NOMO-1 treated with DMSO at 0.1 percent for 48 hours (cell line): ENCODE data around the gene SUMF1.
A peak's percentile ranks its signal among the peaks of the same experiment; 100 is the strongest.

ENCODE experiments used
- DNase-seq: peaks from one replicate; lab custom pipeline; 2025; ENCODE audit not compliant: unreplicated experiment; lab: John Stamatoyannopoulos, UW

Gene SUMF1

DNA sequence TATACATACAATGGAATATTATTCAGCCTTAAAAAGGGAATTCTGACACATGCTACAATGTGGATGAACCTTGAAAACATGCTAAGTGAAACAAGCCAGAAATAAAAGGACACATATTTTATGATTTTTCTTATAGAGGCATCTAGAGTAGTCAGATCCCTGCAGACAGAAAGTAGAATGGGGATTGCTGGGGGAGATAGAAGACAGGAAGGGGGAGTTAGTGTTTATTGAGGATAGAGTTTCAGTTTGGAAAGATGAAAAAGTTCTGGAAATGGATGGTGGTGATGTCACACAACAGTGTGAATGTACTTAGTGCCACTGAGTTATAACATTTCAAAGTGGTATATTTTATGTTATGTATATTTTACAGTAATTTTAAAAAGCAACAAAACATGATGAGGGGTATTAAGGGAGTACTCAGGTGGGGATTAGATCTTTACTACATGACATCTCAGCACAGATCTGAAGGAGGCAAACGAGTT lies 30.8 kb upstream of the SUMF1 start:
- no peak for DNase-seq

GRCh38 chr3:4497005-4497692 lies 30.1 kb upstream of the SUMF1 start:
- DNase-seq = no peak

DNA sequence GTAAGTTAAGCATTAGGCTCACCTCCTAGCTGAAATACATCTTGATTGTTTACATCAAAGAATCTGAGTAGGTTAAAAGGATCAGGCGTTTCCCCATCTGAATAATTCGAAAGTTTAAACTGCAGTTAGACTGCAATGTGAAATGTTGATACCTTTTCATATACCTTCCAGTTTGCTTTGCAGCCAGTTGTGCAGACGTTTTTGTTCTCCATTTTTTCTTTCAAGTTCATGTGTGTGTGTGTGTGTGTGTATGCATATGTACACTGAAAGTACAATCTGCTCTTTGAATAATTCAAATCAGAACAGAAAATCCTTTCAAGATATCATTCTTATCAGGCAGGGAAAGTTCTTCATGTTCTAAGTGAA lies 29.0 kb upstream of the SUMF1 start:
- DNase-seq = no peak

DNA sequence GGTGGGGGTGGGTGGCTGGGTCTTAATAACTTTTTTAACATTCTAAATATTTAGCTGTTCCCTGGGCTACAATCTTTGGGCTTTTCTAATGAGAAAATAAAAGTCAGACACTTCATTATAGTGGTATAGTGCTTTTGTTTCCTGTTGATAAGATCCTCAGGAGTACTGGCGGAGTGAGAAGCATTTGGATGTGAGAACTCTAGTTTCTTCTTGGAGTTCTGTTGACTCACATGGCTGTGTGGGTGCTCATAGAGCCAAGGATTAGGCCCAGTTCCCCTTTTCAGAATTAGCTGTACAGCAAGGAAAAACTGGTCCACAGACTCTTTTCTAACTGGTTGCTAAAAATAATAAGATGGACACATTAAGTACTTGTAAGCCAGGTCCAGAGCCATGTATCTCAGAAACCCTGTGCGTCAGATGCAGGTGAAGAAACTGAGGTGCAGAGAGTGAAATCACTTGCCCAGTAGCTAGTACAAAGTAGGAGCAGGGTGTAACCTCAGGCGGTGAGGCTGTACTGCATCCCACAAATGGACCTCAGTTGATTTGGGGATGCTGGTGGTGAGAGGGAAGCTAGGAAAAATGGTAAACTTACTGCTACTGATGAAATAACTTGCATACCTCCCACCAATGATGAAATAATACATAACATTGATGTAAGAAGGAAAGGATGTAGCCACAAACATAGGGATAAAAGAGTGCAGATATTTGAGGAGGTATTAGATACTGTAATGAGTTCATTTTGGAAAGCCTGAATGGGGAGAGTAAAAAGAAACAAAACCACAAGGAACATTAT lies 28.4 kb upstream of the SUMF1 start:
- no peak for DNase-seq

DNA sequence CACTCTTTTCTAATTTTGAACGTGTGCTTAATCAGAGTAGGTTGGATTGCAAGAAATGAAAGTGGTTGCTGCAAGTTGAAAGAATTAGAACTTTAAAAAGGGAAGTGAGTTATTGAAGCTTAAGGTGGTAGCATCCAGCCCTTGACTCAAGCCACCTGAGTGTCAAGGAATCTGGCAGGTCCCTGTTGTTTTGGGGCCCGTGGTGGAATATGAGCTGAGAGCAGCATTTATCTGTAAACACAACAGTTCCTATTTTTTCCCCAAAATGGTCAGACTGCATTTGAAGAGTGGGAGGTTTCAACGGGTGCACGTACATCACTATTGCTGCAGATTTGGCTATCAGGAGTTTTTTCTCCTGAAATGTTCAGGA lies 27.8 kb upstream of the SUMF1 start:
- peak; percentile 78 for DNase-seq

DNA sequence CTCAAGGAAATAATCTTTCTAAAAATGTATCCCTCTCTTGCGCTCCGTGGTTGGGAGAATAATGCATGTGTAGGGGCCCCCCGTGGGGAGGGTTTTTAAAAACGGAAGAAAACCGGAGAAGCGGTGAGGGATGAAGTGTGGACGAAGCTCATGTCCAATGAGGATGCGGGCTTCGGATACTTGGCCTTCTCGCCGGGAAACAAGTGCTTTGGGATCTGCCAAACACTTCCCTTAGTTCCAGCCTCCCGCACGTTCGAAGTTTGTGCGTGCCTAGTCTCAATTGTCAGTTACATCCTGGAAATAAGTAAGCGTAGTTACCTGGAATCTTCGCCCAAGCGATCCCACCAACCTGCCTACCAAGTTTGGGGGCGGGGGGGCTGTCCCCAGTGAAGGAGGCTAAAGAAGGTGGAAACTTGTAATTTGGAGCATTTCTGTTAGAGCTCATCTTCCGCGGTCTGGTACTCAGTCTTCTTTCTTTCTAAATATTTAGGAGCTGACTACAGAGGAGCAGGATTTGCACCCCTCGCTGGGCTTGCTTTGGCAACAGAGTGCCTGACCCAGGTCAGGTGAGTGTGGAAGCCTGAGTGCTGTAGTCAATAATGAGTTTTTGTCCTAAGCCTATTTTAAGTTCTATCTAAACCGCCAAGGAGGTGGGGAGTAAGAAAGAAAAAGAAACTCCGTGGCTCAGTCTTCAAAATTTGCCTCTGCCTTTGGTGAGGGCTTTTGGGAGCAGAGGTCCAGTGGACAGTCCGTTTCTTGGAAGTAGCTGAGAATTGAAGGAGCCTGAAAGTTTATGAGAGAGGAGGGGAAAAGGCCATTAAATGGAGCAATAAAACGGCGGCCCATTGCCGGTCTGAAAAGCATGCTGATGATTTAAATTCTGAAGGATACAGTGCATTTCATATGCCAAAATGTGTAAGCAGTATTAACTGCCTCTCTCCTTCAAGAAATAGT lies 27.1 kb upstream of the SUMF1 start:
- DNase-seq = peak; percentile 27

- DNase-seq = peak; percentile 99
These were observed 26.2 kb upstream of the SUMF1 start, which contains the start of gene ITPR1 for GRCh38 chr3:4493014-4493940. TSS of gene ITPR1 (plus strand) at chr3:4493348. CDS start at chr3:4516492, 23,144 bp downstream.

- peak; percentile 49 for DNase-seq
These were observed 25.3 kb upstream of the SUMF1 start for GRCh38 chr3:4492208-4493013.

DNA sequence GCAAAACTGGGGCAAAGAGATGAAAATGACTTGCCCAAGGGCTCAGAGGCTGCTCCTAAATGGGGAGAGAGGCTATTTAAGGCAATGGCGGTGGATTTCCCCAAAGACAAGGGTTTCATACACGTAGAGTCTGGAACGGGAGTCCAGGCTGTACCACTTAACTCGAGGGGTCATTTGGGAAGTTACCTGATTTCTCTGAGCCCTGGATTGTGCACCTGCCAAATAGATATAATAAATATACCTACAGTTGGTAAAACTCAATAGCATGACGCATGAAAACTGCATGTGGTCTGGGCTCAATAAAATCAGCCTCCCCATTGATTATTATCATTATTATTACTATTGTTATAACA lies 24.8 kb upstream of the SUMF1 start:
- no peak for DNase-seq

DNA sequence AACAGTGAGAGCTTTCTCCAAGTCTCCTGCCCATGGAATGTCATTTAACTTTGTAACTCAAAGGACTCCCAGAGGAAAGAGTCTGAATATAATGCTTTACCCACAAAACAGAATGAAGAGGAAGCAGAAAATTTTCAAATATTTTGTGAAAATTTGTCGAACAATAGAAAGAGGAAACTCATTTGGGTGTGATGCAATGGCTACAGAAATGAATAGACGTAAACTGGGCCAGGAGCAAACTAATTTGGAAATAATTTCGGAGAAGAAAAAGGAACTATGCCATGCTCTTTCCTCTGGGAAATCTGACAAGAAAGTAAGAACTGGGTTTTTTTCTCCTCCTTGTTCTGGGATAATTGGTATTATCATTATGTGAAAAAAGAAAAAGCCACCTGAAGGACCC lies 11.2 kb upstream of the SUMF1 start:
- DNase-seq = peak; percentile 82

DNA sequence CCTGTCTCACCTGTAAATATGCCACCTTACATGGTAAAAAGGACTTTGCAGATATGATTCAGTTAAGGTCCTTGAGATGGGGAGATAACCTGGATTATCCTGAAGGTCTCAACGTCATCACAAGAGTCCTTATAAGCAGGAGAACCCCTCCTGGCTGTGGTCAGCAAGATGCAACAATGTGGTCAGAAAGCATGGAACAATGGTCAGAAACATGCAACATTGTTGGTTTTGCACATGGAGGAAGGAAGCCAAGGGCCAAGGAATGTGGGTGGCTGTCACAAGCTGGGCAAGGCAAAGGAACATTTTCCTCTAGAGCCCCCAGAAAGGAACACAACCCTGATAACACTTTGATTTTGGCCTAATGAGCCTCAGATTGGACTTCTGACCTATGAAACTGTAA lies 9.4 kb upstream of the SUMF1 start:
- DNase-seq = no peak

GRCh38 chr3:4475804-4476203 lies 8.7 kb upstream of the SUMF1 start:
- DNase-seq = peak; percentile 28

GRCh38 chr3:4474683-4475490 lies 7.8 kb upstream of the SUMF1 start:
- DNase-seq = peak; percentile 99

DNA sequence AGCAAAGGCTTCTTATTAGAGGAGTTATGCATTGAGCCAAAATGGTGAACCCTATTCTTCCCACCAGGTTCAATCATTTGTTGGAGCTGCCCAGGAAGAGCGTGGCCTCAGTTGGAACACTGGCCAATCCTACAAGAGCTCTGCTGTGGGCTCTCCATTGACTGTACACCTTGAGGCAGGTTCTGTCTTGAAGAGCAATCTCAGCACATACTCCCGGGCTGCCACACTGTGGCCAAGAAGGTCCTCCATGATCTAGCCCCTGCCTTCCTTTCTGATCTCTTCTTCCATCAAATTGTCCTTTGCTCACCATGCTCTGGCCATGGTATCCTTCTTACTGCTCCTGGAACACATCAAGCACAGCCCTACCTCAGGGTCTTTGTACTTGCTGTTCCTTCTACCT lies 5.7 kb upstream of the SUMF1 start:
- DNase-seq = no peak

DNA sequence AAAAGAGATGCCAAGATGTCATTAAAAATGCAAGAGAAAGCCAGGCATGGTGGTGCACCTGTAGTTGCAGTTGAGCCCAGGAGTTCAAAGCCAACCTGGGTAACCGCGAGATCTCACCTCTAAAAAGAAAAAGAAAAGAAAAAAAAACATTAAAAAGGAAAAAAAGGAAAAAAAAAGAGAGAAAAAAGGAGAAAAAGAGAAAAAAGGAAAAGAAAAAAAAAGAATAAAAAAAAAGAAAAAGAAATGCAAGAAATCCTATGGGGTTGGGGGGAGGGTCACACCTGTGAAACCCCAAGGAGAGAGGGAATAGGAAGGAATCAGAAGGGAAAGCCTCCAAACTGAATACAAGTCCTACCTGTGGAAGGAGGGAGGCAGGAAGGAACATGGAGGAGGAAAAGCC lies 5.2 kb upstream of the SUMF1 start:
- DNase-seq = no peak

GRCh38 chr3:4471907-4472306 lies 4.8 kb upstream of the SUMF1 start:
- no peak for DNase-seq

DNA sequence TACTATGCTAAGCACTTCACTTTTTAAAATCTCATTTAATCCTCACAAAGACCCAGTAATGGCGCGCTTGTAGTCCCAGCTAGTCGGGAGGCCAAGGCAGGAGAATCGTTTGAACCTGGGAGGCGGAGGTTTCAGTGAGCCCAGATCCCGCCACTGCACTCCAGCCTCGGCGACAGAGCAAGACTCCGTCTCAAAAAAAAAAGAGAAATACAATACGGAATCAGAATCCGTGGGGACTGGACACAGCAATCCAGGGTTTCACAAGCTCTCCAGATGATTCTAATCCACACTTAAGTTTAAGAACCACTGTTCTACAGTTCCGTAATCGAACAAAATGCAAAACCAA lies 426 bp upstream of the SUMF1 start:
- DNase-seq = no peak

DNA sequence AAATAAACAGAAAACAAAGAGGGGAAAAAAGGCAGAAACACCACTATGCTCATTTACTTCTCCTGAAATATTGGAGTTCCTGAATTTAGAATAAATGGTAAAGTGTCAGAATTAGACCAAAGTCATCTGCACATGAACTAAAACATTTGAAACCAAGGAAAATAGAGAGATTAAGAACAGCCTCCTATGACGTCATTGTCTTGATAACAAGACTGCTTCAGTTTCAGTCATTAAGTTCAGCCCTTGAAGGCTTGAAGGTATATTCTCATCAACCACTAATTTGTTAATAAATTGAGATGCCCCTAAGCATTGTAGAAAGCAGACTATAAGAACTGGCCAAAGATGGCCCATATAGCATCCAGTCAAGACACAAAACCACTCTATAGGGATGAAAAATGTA lies 2.5 kb downstream of the SUMF1 start:
- no peak for DNase-seq
